ENCODE data around the gene YAF2. TPM values are rescaled to one million over a fixed set of nuclear protein-coding genes. Genes with fewer than 3 reads are reported as not detected.

The YAF2 gene
- total and polyA plus RNA-seq, 2 donors (not counting 3 experiments of a cell fraction or from before 2014, with no cell fraction given): 6.9 to 29.2 TPM

DNA sequence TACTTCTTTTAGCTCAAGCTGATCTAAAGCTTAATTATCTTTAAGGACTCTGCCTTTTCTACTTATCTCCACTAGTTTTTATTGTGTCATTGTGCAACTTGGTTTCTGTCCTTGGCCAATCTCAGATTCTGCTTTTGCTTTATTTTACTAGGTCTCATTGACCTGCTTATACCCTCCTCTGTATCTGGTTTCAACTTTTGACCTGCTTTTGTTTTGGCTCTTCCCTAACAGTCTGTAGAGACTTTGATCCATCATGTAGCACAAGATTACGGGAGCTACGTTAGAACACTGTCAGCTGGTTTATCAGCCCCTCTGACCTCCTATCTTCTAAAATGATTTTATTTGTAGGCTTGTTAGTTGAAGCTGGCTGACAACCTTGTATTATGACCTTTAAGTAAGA is 44.2 kb upstream of the YAF2 start:
- H2AFZ ChIP-seq (ENCODE audit: low read depth, low read length): no peak overlapping the region
- TF ChIP-seq, protein P1, sequence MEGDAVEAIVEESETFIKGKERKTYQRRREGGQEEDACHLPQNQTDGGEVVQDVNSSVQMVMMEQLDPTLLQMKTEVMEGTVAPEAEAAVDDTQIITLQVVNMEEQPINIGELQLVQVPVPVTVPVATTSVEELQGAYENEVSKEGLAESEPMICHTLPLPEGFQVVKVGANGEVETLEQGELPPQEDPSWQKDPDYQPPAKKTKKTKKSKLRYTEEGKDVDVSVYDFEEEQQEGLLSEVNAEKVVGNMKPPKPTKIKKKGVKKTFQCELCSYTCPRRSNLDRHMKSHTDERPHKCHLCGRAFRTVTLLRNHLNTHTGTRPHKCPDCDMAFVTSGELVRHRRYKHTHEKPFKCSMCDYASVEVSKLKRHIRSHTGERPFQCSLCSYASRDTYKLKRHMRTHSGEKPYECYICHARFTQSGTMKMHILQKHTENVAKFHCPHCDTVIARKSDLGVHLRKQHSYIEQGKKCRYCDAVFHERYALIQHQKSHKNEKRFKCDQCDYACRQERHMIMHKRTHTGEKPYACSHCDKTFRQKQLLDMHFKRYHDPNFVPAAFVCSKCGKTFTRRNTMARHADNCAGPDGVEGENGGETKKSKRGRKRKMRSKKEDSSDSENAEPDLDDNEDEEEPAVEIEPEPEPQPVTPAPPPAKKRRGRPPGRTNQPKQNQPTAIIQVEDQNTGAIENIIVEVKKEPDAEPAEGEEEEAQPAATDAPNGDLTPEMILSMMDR (IDR thresholded peaks at IDR 0.05; ENCODE audit: extremely low read depth in 1 of 2, insufficient read depth in 1 of 2, low read depth in 1 of 2, low read length in 2 of 2): no peak
- no peak for TF ChIP-seq FOS (IDR thresholded peaks at IDR 0.05; ENCODE audit: borderline replicate concordance, insufficient read depth, low read length)
- TF ChIP-seq GATA2 (IDR thresholded peaks at IDR 0.05; ENCODE audit: insufficient read depth, insufficient read length, low read depth, low read length): no peak
- TF ChIP-seq JUN (IDR thresholded peaks at IDR 0.05; ENCODE audit: borderline replicate concordance, insufficient read depth, insufficient read length, low read depth): no peak
- TF ChIP-seq MYC (IDR thresholded peaks at IDR 0.05; ENCODE audit: low read depth, low read length): no peak
- no peak for TF ChIP-seq POLR2A (IDR thresholded peaks at IDR 0.05; ENCODE audit: low read depth, low read length)
- TF ChIP-seq POLR2AphosphoS5 (IDR thresholded peaks at IDR 0.05; ENCODE audit: insufficient read depth, low read depth, low read length): no peak
- TF ChIP-seq, protein P2, sequence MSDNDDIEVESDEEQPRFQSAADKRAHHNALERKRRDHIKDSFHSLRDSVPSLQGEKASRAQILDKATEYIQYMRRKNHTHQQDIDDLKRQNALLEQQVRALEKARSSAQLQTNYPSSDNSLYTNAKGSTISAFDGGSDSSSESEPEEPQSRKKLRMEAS (IDR thresholded peaks at IDR 0.05; ENCODE audit: insufficient read depth, insufficient read length): no peak
- no peak for TF ChIP-seq EZH2 (IDR thresholded peaks at IDR 0.05; ENCODE audit: borderline replicate concordance, low read depth, low read length, severe bottlenecking)
- no peaks in the 10 kb centered on the region for H3K36me3 ChIP-seq (ENCODE audit: control insufficient read depth in 2 of 2, extremely low read depth in 1 of 2, insufficient read depth in 2 of 2, low read length in 2 of 2)
- no TSS peak for BruUV-seq (replicated peaks)
- POLR2A ChIA-PET: no interaction called here
- H3K27ac ChIP-seq (ENCODE audit: insufficient read depth, low read depth, low read length): no peak overlapping the region
- CTCF ChIA-PET: interaction anchor here (1.3 to 1.4 kb wide), 2 partner anchors 11 to 16 kb away, joined by 3 to 4 read pairs; no protein-coding TSS in a partner anchor
- H3K4me3 ChIP-seq (replicated peaks in 1 of 3; ENCODE audit: insufficient read depth in 1 of 3, low read depth in 1 of 3, low read length in 3 of 3): no peak overlapping the region
- no peaks in the 10 kb centered on the region for H3K9me3 ChIP-seq (replicated peaks; ENCODE audit: control insufficient read depth, insufficient read depth, low read length)
- H3K4me1 ChIP-seq (ENCODE audit: control insufficient read depth, extremely low read depth, insufficient read depth, low read length): no peaks in the 10 kb centered on the region
- H3K9ac ChIP-seq (replicated peaks; ENCODE audit: extremely low read depth, insufficient read depth, low read length): no peak overlapping the region
- H3K9me1 ChIP-seq (replicated peaks; ENCODE audit: control insufficient read depth, extremely low read depth, insufficient read depth, low read length): no peaks in the 10 kb centered on the region
- H3K27me3 ChIP-seq (ENCODE audit: control insufficient read depth in 2 of 2, insufficient read depth in 2 of 2, low read length in 2 of 2): peaks cover 4 to 5% of the 10 kb centered on the region in 2 experiments
- no peaks in the 10 kb centered on the region for H4K20me1 ChIP-seq (replicated peaks; ENCODE audit: control insufficient read depth, extremely low read depth, insufficient read depth, low read length)
- FAIRE-seq: no peak
- intact Hi-C loops (cut with micrococcal nuclease): no loop called here
- no peak overlapping the region for H3K4me2 ChIP-seq (ENCODE audit: insufficient read depth, low read length)
- dilution Hi-C loops (cut with MboI; ENCODE audit: extremely low pct_ligation_motif_present, low sequenced_read_pairs): no loop called here
- no peak for DNase-seq (ENCODE audit: low read depth, low spot score)
- H3K79me2 ChIP-seq (ENCODE audit: control insufficient read depth, insufficient read depth, low read length): no peaks in the 10 kb centered on the region
